ENCODE measurements around the gene MRPL20. TPM values are rescaled to one million over a fixed set of nuclear protein-coding genes. Genes with fewer than 3 reads are reported as not detected.
"Not testable (repeated sequence)": the region's sequence is repeated elsewhere in the genome, so short reads cannot be mapped to it uniquely, and the experiment has no call there.

MRPL20 gene
- total and polyA plus RNA-seq, 4 donors = 47.8 to 170 (median 74.0) TPM

DNA sequence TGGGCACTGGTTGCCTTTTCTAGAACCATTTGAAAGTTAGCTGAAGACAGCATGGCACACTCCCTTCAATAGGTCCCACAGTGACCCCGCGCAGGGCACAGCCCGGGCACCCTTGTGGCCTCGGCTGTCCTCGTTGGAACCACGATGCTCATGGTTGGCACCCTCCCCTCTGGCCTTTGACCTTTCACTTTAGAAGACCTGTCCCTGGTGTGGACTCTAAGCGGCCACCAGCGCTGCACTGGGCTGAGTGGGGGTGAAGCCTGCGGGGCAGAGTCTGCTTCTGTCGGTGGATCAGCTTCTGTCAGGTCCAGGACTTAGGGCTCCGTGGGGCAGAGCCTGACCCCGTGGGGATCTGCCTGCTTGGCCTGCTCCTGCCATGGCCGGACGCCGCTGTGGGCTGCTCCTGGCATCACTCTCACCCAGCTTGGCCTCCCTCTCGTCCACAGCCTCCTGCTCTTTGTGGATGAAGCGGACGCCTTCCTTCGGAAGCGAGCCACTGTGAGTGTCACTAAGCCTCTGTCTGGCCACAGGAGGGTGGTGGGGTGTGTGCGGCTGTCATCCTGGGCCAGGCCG, 49.7 kb upstream of the MRPL20 start:
- DNase-seq (ENCODE audit: low spot score); H3K4me3 ChIP-seq (ENCODE audit: low read depth in 1 of 3, low read length in 3 of 3); H3K9ac ChIP-seq (ENCODE audit: low read depth in 1 of 2, low read length in 2 of 2); H3K9me3 ChIP-seq (ENCODE audit: control insufficient read depth in 4 of 4, low read length in 3 of 4); H3K4me1 ChIP-seq (ENCODE audit: control insufficient read depth in 4 of 4, insufficient read depth in 4 of 4, low read length in 3 of 4); H3K27me3 ChIP-seq (ENCODE audit: control insufficient read depth in 4 of 4, insufficient read depth in 4 of 4, low read length in 3 of 4); H3K27ac ChIP-seq (ENCODE audit: low read depth in 1 of 2, low read length in 2 of 2); H3K36me3 ChIP-seq (ENCODE audit: control insufficient read depth in 4 of 4, insufficient read depth in 3 of 4, low read depth in 1 of 4, low read length in 3 of 4): not testable (repeated sequence)
- TF ChIP-seq RXRA (IDR thresholded peaks at IDR 0.05) (peak in 1 of 2 donors; percentile 64), NR2F2 (IDR thresholded peaks at IDR 0.05) (peak; percentile 49), SP1 (IDR thresholded peaks at IDR 0.05) (peak; percentile 31), HNF4A (conservative IDR thresholded peaks at IDR 0.05) (peak; percentile 47 to 70)
- WGBS = 59% methylated on average over 18 of the region's 22 CpGs

DNA sequence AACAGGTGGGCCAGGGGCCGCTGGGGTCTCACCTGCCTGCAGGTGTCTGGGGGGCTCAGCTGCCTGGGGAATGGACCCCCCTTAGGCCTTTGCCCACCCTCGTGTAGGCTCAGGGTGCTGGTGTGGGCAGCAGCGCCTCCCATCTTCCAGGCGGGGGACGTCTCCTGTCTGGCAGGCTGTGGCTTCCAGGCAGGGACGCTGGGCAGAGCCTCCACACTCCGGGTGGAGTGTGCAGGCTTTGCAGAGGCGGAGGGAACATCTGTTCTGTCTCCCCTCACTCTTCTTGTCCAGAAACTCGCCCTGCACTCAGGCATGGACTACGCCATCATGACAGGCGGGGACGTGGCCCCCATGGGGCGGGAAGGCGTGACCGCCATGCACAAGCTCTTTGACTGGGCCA, 48.8 kb upstream of the MRPL20 start:
- not testable (repeated sequence) for H3K27me3 ChIP-seq (ENCODE audit: control insufficient read depth in 4 of 4, insufficient read depth in 4 of 4, low read length in 3 of 4); H3K4me3 ChIP-seq (ENCODE audit: low read depth in 1 of 3, low read length in 3 of 3); H3K36me3 ChIP-seq (ENCODE audit: control insufficient read depth in 4 of 4, insufficient read depth in 3 of 4, low read depth in 1 of 4, low read length in 3 of 4); DNase-seq (ENCODE audit: low spot score); H3K9ac ChIP-seq (ENCODE audit: low read depth in 1 of 2, low read length in 2 of 2); H3K4me1 ChIP-seq (ENCODE audit: control insufficient read depth in 4 of 4, insufficient read depth in 4 of 4, low read length in 3 of 4); H3K27ac ChIP-seq (ENCODE audit: low read depth in 1 of 2, low read length in 2 of 2); H3K9me3 ChIP-seq (ENCODE audit: control insufficient read depth in 4 of 4, low read length in 3 of 4)
- WGBS = 92% methylated on average over 4 of the region's 15 CpGs

DNA sequence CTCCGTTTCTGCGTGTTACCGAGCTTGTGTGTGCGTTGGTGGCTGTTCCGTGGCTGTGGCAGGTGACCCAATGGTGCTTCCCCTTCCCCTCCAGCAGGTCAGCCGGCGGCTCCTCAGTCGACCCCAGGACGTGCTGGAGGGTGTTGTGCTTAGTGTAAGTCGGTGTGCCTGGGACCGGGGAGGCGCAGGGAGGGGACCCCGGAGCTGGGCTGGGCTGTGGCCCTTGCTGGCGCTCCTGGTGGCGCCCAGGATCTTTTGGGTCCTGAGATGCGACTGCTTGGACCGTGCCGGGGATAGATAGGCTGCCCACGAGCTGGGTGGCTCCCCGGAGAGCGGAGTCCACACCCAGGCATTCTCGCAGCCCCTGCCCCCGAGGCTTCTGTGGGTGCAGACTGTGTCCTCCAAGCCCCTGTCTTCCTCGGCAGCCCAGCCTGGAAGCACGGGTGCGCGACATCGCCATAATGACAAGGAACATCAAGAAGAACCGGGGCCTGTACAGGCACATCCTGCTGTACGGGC, 48.3 kb upstream of the MRPL20 start:
- H3K4me1 ChIP-seq (ENCODE audit: control insufficient read depth in 4 of 4, insufficient read depth in 4 of 4, low read length in 3 of 4) = peaks cover 0 to 5% (median 2%) of the 10 kb centered on the region in 4 donors
- no peaks in the 10 kb centered on the region for H3K9me3 ChIP-seq (ENCODE audit: control insufficient read depth in 4 of 4, low read length in 3 of 4)
- DNase-seq (ENCODE audit: low spot score) = no peak
- no peak overlapping the region for H3K4me3 ChIP-seq (ENCODE audit: low read depth in 1 of 3, low read length in 3 of 3)
- TF ChIP-seq, protein P1, sequence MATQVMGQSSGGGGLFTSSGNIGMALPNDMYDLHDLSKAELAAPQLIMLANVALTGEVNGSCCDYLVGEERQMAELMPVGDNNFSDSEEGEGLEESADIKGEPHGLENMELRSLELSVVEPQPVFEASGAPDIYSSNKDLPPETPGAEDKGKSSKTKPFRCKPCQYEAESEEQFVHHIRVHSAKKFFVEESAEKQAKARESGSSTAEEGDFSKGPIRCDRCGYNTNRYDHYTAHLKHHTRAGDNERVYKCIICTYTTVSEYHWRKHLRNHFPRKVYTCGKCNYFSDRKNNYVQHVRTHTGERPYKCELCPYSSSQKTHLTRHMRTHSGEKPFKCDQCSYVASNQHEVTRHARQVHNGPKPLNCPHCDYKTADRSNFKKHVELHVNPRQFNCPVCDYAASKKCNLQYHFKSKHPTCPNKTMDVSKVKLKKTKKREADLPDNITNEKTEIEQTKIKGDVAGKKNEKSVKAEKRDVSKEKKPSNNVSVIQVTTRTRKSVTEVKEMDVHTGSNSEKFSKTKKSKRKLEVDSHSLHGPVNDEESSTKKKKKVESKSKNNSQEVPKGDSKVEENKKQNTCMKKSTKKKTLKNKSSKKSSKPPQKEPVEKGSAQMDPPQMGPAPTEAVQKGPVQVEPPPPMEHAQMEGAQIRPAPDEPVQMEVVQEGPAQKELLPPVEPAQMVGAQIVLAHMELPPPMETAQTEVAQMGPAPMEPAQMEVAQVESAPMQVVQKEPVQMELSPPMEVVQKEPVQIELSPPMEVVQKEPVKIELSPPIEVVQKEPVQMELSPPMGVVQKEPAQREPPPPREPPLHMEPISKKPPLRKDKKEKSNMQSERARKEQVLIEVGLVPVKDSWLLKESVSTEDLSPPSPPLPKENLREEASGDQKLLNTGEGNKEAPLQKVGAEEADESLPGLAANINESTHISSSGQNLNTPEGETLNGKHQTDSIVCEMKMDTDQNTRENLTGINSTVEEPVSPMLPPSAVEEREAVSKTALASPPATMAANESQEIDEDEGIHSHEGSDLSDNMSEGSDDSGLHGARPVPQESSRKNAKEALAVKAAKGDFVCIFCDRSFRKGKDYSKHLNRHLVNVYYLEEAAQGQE (IDR thresholded peaks at IDR 0.05) = no peak
- TF ChIP-seq HNF4G (IDR thresholded peaks at IDR 0.05) (no peak), FOXA2 (IDR thresholded peaks at IDR 0.05) (no peak), NR2F2 (IDR thresholded peaks at IDR 0.05) (no peak), SP1 (IDR thresholded peaks at IDR 0.05) (no peak), RAD21 (IDR thresholded peaks at IDR 0.05) (no peak), FOXA1 (IDR thresholded peaks at IDR 0.05) (no peak), GABPA (IDR thresholded peaks at IDR 0.05 in 1 of 2, conservative IDR thresholded peaks at IDR 0.05 in 1 of 2) (no peak), TAF1 (conservative IDR thresholded peaks at IDR 0.05) (no peak)
- TF ChIP-seq, protein P2, sequence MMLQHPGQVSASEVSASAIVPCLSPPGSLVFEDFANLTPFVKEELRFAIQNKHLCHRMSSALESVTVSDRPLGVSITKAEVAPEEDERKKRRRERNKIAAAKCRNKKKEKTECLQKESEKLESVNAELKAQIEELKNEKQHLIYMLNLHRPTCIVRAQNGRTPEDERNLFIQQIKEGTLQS (IDR thresholded peaks at IDR 0.05) = no peak
- TF ChIP-seq, protein P3, sequence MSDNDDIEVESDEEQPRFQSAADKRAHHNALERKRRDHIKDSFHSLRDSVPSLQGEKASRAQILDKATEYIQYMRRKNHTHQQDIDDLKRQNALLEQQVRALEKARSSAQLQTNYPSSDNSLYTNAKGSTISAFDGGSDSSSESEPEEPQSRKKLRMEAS (IDR thresholded peaks at IDR 0.05) = no peak
- 89% methylated on average over 30 of the region's 30 CpGs for WGBS
- H3K9ac ChIP-seq (ENCODE audit: low read depth in 1 of 2, low read length in 2 of 2) = no peak overlapping the region
- H3K36me3 ChIP-seq (ENCODE audit: control insufficient read depth in 4 of 4, insufficient read depth in 3 of 4, low read depth in 1 of 4, low read length in 3 of 4) = no peaks in the 10 kb centered on the region
- H3K27ac ChIP-seq (ENCODE audit: low read depth in 1 of 2, low read length in 2 of 2) = no peak overlapping the region
- no peaks in the 10 kb centered on the region for H3K27me3 ChIP-seq (ENCODE audit: control insufficient read depth in 4 of 4, insufficient read depth in 4 of 4, low read length in 3 of 4)

DNA sequence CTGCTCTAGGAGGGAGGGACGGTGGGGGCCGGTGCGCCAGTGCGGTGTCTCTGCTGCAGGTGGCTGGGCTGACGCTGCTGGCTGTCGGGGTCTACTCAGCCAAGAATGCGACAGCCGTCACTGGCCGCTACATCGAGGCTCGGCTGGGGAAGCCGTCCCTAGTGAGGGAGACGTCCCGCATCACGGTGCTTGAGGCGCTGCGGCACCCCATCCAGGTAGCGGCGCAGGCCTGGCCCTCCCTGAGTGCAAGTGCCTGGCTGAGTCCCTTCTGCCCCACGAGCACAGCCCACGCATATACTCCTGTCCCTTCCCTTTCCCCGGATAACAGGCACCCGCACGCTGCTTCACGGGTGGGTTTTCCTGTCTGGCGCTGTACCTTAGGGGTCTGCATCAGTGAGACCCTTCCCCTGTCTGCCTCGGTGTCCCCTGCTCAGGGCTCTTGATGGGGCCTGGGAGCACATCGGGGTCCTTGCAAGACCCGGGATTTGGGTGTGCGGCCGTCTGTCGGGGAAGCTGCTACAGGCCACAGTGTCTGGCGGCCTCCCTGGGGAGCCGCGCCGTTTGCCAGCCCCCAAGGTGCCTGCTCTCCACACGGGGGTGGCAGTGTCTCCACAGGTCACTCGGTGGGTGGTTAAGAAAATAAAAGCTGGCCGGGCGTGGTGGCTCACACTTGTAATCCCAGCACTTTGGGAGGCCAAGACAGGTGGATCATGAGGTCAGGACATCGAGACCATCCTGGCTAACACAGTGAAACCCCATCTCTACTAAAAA, 47.4 kb upstream of the MRPL20 start:
- not testable (repeated sequence) for H3K36me3 ChIP-seq (ENCODE audit: control insufficient read depth in 4 of 4, insufficient read depth in 3 of 4, low read depth in 1 of 4, low read length in 3 of 4); H3K27me3 ChIP-seq (ENCODE audit: control insufficient read depth in 4 of 4, insufficient read depth in 4 of 4, low read length in 3 of 4); DNase-seq (ENCODE audit: low spot score); H3K4me3 ChIP-seq (ENCODE audit: low read depth in 1 of 3, low read length in 3 of 3); H3K27ac ChIP-seq (ENCODE audit: low read depth in 1 of 2, low read length in 2 of 2); H3K9ac ChIP-seq (ENCODE audit: low read depth in 1 of 2, low read length in 2 of 2); H3K9me3 ChIP-seq (ENCODE audit: control insufficient read depth in 4 of 4, low read length in 3 of 4); H3K4me1 ChIP-seq (ENCODE audit: control insufficient read depth in 4 of 4, insufficient read depth in 4 of 4, low read length in 3 of 4)
- 84% methylated on average over 36 of the region's 41 CpGs for WGBS

All from liver (tissue), 9 donors.